Measurements from ENCODE around the gene PSKH1.

DNA sequence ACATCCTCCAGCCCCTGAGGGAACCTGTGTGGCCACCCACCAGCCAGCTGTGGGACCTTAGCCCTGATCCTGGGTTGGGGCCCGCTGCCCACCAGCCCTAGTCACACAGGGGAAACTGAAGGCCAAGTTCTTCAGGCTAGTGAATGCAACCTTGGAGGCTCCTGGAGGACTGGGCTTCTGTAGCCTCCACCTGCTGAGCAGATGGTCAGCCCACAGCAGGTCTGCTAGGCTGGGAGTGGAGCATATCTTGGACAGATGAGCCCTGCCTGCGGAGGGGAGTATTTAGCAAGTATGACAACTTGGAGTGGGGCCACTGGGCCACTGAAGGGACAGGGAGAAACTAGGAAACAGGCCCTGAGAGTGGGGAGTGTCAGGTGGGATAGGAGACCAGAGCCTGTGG is 83.2 kb downstream of the PSKH1 start:
- TF ChIP-seq, protein P1, sequence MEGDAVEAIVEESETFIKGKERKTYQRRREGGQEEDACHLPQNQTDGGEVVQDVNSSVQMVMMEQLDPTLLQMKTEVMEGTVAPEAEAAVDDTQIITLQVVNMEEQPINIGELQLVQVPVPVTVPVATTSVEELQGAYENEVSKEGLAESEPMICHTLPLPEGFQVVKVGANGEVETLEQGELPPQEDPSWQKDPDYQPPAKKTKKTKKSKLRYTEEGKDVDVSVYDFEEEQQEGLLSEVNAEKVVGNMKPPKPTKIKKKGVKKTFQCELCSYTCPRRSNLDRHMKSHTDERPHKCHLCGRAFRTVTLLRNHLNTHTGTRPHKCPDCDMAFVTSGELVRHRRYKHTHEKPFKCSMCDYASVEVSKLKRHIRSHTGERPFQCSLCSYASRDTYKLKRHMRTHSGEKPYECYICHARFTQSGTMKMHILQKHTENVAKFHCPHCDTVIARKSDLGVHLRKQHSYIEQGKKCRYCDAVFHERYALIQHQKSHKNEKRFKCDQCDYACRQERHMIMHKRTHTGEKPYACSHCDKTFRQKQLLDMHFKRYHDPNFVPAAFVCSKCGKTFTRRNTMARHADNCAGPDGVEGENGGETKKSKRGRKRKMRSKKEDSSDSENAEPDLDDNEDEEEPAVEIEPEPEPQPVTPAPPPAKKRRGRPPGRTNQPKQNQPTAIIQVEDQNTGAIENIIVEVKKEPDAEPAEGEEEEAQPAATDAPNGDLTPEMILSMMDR (IDR thresholded peaks at IDR 0.05): no peak
- TF ChIP-seq POLR2A (IDR thresholded peaks at IDR 0.05): no peak

All from Peyer's patch (tissue), 4 donors.